Epidermal melanocyte (primary cell): ENCODE data around the gene GNAZ.

Experiments used
- DNase-seq: peaks from one replicate; pipeline ENCODE4 v3.0.0; 2011; ENCODE audit warnings: low spot score; ENCODE audit not compliant: insufficient read length

GNAZ gene

DNA sequence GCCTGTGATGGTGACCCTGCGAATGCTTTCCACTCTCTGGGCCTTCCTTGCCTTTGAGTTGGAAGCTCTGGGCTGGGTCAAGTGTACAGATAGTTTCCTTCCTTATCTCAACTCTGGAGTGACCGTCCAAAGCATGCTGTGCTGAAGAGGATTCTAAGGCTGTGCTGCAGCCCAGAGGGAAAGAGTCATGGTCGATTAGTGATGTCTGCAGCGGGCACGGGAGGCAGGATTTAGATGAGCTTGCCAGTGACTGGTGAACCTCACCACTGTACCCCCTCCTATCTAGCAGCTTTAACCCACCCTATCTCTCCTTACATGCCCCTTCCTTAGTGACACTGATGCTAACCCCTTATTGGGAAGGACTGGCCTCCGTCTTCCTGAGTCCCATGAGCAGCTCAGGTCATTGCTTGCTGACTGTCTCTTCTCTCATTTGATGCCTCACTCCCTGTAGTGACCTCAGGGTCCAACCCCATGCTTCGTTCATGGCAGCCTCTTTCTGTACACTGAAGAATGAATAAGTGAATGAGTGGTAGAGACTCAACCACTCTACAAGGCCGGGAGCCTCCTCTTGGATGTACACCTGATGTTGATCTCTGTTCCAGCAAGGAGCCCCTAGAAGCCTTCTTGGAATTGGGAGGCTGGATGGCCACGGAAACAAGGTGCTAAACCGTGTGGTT, 6.7 kb downstream of the GNAZ start:
- no peak for DNase-seq

DNA sequence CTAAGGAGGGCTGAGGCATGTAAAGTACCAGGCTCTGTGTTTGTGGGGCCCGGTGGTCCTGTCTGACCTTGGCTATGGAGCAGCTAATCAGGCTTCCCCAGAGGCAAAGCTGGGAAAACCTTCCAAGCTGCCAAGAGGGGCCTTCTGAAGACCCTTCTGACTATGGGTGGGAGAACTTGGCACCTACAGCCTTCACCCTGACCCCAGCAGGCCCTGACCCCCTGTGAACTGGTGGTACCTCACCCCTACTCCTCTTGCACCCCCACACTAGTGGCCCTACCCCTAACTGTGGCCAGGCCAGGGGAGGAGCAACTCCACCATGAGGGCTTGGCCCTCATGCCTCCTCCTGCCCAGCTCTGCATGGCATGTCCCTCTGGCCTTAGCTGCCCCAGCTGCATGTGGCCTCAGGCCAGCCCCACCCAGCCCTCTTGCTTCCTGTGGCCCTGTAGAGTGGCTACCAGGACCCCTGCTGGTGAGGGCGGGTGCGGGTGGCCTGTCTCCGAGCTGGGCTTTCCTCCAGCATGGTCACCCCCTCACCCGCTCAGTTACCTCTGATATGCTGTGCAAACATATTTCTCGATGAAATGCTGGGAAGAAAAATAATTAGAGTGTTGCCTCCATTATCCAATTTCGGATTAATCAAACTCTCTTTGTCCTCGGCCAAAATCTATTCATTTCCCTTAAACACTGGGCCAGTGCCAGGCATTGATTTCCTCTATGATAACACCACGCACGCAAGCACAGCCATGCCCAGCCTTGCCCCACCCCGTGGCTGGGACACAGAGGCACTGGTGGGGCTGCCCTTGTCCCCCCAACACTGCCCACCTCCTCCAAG, 7.5 kb downstream of the GNAZ start:
- no peak for DNase-seq

DNA sequence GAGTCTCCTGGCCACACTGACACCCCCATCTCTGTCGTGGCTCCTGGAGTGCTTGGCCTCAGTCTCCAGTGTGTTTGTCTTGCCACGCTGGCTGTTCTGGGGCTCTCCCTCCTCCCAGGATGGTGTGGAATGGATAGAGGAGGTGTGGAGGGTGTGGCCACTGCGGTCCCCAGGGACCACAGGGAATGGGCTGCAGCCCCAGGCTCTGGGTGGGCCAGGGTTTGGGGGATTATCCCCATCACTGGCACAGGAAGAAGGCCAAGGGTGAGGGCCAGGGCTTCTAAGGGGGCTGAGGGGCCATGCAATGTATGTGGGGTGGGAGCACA, 8.1 kb downstream of the GNAZ start:
- no peak for DNase-seq

- DNase-seq = no peak
These were observed 9.0 kb downstream of the GNAZ start for GRCh38 chr22:23079240-23079768.

- no peak for DNase-seq
These were observed 9.6 kb downstream of the GNAZ start for GRCh38 chr22:23079814-23080521.

GRCh38 chr22:23080613-23081290, 10.4 kb downstream of the GNAZ start:
- DNase-seq = no peak

DNA sequence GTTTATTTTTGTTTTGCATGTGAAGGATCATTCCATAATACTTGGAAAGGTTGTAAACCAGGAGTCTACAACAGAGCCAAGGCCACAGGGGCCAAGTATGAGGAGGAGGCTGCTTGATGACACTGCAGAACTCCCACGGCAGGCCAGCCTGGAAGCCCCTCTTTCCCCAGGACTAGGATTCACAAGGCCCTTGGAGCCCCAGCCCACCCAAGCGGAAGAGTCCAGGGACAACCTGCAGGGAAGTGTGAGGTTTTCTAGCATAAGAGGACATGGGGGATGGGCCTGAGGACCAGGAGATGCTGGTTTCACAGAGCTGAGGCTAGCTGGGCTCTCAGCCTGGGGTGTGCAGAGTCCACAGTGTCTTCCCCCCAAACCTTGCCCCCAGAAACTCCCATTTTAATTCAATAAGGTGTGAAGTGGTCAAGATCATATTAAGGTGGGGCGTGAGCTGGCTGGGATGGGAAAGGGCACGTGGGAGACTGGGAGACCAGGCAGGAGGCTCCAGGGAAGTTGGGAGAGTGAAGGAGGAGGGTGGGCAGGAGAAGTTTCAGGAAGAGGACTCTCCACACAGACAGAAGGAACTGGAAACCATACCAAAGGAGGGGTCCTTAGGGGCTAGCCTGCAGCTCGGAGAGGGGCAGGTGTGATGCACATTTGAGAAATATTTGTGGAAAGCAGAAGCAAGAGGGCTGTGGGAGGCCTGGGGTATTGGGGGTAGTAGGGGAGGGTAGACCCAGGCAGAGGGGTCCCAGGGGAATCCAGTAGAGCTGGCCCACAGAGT, 12.4 kb downstream of the GNAZ start:
- DNase-seq = no peak

- DNase-seq = no peak
These were observed 13.1 kb downstream of the GNAZ start for GRCh38 chr22:23083315-23084021.

DNA sequence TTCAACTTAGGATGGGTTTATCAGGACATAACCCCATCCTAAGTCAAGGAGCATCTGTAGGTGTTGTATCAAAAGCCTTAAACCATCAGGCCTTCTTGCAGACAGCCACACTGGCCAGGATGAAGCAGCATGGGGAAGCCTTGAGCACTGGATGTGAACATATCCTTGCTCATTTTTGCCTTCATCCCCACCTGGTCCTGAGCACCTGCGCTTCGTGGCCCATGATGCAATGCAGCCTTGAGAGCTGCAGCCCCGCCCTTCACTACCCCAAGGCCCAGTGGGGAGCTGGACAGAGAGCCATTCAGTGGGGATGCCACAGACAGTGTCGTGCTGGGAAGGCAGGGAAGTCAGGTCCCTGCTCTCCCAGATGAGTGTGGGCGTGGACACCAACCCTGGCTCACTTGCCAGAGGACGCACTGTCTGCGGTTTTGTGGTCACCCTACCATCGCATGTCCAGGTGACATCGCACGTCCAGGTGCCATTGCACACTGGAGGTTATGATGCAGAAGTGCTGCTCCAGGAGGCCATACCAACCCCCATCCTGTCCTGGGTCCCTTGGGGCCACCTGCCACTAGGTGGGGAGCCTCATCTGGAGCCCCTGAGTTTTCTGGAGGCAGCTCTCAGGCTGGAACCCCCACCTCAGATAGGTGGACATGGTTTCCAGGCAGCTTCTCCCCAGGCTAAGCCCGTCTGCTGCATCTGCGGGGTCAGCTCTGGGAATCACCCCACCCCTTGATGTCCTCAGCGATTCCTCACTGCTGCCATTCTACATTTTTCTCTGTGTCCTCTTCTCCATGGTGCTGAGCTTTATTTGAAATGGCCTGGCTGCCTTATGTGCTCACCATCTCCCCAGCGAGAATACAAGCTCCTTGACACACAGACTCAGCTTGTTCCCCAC, 14.4 kb downstream of the GNAZ start:
- no peak for DNase-seq

GRCh38 chr22:23085351-23085671, 15.0 kb downstream of the GNAZ start:
- DNase-seq = no peak

DNA sequence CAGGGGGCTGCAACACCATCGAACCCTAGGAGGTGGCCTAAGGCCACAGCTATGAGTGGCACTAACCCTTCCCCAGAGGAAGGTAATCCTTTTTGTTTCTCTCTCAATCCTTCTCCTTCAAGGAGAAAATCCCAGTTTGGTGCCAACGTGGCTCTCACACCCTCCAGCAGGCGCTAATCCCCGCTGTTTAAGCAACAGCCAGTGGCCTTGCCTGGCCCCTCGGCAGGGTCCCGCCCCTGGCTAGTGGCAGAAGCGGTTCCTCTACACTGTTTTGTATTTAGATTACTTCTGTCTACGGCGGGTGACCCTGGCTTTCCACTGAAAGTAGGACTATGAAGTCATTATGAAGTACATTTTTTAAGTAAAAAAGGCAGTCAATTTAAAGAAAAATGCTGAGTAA, 15.5 kb downstream of the GNAZ start:
- DNase-seq = no peak

GRCh38 chr22:23086263-23086662, 15.9 kb downstream of the GNAZ start:
- DNase-seq = no peak

DNA sequence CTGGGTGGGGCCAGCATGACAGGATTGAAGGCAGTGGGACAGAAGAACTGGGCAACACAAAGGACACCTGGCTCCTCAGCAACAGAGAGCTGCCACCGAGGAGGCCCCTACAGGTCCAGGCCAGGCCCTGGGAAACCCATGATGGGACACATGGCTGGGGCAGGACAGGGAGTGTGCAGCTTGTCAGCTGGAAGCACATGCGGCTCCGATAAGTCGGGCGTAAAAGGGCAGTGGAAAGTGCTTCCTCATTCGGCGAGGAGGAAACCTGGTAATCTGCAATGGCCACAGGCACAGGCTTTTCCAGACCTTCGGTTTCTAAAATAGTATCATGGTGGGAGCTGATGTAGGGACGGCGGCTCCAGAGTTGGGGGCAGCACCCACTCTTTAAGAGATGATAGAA, 16.5 kb downstream of the GNAZ start:
- no peak for DNase-seq

DNA sequence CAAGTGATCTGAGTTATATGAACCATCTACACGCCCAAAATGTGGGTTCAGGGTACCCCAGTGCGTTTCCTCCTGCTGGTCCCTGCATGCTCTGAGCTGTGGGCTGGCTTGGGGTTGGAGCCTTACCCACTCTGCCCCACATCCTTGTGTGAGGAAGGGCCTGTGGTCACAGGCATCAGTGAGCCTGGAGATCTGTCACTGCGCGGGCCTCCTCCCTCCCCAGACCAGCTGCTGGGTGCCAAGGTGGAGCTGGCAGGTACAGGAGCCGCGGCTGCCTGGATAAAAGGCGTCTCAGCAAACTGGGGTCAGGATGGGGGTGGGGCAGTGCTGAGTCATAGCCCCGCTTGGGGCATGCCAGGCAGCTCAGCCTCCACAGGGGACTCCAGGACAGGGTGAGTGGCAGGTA, 17.9 kb downstream of the GNAZ start:
- no peak for DNase-seq

DNA sequence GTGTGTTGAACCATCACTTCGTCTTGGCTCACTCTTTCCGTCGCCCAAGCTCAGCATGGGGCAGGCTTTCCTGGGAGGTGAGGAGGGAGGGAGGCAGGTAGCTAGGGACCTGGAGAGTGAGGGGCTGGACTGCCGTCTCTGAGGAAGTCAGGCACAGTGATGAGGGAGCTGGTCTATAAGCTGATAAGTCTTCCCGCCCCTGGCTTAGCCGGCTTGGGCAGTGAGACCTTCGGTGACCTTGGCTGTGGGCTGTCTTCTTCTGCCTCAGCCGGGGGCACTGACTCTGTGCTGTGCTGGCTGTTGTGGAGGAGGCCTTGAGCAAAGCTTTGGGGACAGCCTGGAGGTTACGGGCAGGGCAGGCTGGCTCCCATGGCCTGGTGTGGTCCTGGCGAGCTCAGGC, 18.7 kb downstream of the GNAZ start:
- DNase-seq = no peak

DNA sequence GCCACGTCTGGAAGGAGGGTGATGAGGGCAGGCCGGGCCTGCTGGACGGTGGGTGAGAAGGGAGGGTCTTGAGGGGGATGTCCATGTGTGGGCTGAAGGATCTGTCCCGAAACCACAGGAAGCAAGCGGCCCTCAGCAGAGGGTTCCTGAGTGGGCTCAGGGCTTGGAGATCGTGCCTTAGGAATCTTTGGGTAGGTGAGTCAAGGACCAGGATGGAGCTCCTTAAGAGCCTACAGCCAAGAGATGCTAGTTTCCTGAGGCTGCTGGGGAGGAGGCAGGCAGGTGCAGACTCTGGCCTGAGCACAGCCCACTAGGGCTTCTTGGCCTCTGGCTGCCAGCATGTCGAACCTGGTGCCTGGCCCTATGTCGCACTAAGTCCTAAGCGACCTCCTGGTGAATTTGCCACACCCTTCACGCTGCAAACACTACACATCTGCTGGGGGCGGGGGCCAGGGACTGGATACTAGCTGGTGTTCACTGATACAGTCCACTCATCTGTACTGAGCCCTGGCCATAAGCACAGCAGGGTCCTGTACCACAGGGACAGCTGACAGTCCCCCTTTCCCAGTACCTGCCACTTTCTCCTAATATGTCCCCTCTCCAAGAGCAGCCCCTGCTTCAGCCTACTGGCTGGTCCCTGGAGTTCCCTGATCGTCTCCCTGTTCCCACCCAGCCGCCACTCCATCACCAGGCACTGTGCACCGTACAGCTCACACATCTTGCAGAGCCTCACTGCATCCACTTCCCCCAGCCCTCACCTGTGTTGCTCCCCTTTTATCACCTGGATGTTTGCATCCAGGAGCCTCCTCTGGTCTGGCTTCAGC, 19.5 kb downstream of the GNAZ start:
- no peak for DNase-seq

DNA sequence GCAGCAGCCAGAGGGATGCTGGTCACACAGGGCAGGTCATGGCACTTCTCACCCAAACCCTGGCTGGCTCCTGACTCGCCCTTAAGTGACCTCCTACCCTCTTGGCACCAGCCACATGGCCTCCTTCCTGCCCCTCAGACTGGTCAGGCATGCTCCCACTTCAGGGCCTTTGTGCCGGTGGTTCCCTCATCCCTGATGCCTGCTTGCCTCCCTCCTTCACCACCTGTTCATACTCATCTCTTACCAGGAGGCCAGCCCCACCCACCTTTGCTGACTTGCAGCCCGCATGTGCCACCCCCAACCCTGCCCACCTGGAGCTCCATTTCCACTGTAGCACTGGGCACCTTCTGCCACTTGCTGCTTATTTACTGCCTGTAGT, 20.1 kb downstream of the GNAZ start:
- DNase-seq = no peak

DNA sequence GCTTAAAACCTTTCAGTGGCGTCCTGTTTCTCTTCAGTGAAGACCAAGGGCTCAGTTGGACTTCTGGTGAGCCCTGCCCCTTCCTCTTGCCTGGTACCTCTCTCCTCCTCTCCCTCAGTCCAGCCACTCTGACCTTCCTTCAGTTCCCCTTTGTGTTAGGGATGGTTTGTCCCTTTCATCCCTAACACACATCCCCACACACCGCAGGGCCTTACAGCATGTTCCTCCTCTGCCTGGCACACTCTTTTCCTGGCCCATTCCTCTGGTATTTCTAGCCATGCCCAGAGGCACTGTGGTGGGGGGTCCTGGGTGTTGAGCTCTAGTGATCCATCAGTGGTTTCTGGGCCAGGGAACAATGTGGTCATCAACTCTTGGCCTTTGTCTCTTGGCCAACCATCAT, 21.4 kb downstream of the GNAZ start:
- DNase-seq = no peak
